GM10847 (cell line): Measurements from ENCODE around the gene DNAJA4.

ENCODE experiments used
- POLR2A ChIP-seq: IDR thresholded peaks from 2 replicates; pipeline ENCODE4 v1.6.1; 2011; ENCODE audit not compliant: insufficient read length; ENCODE audit errors: extremely low read depth

DNAJA4 gene

GRCh38 chr15:78263351-78263781, 996 bp upstream of the DNAJA4 start:
- no peak for TF ChIP-seq POLR2A

- no peak for TF ChIP-seq POLR2A
These were observed 457 bp upstream of the DNAJA4 start for GRCh38 chr15:78263907-78264303.

- no peak for TF ChIP-seq POLR2A
These were observed 737 bp downstream of the DNAJA4 start for GRCh38 chr15:78265137-78265460.

GRCh38 chr15:78265752-78266224, 1.4 kb downstream of the DNAJA4 start:
- no peak for TF ChIP-seq POLR2A

- no peak for TF ChIP-seq POLR2A
These were observed 1.9 kb downstream of the DNAJA4 start for GRCh38 chr15:78266229-78266628.

- no peak for TF ChIP-seq POLR2A
These were observed 2.4 kb downstream of the DNAJA4 start for GRCh38 chr15:78266806-78267205.

- no peak for TF ChIP-seq POLR2A
These were observed 8.0 kb downstream of the DNAJA4 start for GRCh38 chr15:78272316-78272715.

- no peak for TF ChIP-seq POLR2A
These were observed 8.4 kb downstream of the DNAJA4 start for GRCh38 chr15:78272776-78273175.

- TF ChIP-seq POLR2A = no peak
These were observed 10.6 kb downstream of the DNAJA4 start for GRCh38 chr15:78274994-78275393.

- no peak for TF ChIP-seq POLR2A
These were observed 11.9 kb downstream of the DNAJA4 start for GRCh38 chr15:78276064-78276943.

- TF ChIP-seq POLR2A = no peak
These were observed 16.1 kb downstream of the DNAJA4 start for GRCh38 chr15:78280319-78281072.

- TF ChIP-seq POLR2A = no peak
These were observed 18.0 kb downstream of the DNAJA4 start for GRCh38 chr15:78282324-78282723.

GRCh38 chr15:78284758-78285157, 20.4 kb downstream of the DNAJA4 start:
- TF ChIP-seq POLR2A = no peak

GRCh38 chr15:78290222-78290621, 25.9 kb downstream of the DNAJA4 start:
- no peak for TF ChIP-seq POLR2A

GRCh38 chr15:78291052-78291451, 26.7 kb downstream of the DNAJA4 start:
- TF ChIP-seq POLR2A = no peak

- TF ChIP-seq POLR2A = no peak
These were observed 27.3 kb downstream of the DNAJA4 start for GRCh38 chr15:78291698-78292097.
